ENCODE measurements around the gene MESP1. TPM values are rescaled to one million over a fixed set of nuclear protein-coding genes. Genes with fewer than 3 reads are reported as not detected.

The MESP1 gene
- total and polyA plus RNA-seq, 10 donors, result 0.19 to 1.2 (median 0.61) TPM

DNA sequence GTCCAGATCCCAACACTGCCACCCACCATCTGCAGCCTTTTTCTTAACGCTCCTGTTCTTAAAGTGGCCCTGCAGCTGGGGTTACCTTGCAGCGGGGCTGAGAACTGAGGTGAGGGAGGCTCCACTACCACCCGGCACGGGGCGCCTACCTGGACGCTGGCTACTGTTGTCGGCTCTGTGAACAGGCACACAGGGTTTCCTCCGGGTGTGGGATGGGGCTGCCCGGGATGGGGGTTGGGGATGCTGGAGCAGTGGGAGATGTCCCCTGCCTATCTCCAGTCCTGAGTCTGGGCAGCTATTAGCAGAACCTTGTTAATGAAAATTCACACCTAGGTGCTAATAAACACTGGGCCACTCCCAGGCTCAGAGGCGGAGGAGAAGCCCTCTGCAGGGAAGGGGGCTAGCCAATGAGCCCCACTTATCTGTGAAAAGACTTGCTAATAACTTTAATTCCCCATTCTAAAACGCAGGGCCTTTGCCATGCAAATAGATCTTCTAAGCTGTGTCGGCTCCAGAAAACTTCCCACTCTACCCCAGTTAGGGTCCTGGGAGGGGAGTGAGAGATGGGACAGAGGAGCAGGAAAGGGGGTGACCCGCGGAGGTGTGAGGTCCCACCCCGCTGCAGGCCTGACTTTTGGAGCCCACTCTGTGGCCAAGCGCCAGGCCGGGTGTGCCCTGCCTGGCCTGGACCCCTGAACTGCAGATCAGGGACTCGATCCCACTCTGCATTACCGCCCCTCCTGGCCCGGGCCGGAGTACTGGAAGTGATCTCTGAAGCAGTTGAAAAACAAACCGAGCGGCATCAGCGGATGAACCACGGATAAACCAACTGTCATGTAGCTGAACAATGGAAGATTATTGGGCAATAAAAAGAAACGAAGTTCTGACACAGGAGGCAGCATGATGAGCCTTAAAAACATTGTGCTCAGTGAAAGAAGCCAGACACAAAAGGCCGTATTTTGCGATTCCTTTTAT is 3.1 kb downstream of the MESP1 start:
- no peak for DNase-seq
- 67 to 75% (median 72%) methylated on average over 23 to 28 of the region's 28 CpGs for WGBS, 5 donors

DNA sequence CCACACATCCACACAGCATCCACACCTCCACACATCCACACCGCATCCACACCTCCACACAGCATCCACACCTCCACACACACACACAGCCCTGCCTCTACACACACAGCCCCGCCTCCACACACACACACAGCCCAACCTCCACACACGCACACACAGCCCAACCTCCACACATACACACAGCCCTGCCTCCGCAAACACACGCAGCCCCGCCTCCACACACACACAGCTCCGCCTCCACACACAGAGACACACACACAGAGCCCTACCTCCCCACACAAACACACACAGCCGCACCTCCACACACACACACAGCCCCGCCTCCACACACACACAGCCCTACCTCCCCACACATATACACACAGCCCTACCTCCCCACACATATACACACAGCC is 4.7 kb downstream of the MESP1 start:
- Histone ChIP-seq H3K4me1 (peaks cover 3 to 19% (median 14%) of the 10 kb centered on the region in 6 donors), H3K9me3 (no peaks in the 10 kb centered on the region), H3K36me3 (no peaks in the 10 kb centered on the region), H3K27ac (no peak overlapping the region), H3K4me3 (no peak overlapping the region), H3K27me3 (replicated peaks in 1 of 7) (peaks cover 0 to 49% (median 7%) of the 10 kb centered on the region in 7 donors)
- intact Hi-C loops (cut with DNase I; ENCODE audit: low total_unique reads), result no loop called here
- WGBS, 5 donors, result 83 to 89% (median 87%) methylated on average over 9 of the region's 9 CpGs
- no peak for TF ChIP-seq POLR2A (IDR thresholded peaks at IDR 0.05)
- TF ChIP-seq, protein P1, sequence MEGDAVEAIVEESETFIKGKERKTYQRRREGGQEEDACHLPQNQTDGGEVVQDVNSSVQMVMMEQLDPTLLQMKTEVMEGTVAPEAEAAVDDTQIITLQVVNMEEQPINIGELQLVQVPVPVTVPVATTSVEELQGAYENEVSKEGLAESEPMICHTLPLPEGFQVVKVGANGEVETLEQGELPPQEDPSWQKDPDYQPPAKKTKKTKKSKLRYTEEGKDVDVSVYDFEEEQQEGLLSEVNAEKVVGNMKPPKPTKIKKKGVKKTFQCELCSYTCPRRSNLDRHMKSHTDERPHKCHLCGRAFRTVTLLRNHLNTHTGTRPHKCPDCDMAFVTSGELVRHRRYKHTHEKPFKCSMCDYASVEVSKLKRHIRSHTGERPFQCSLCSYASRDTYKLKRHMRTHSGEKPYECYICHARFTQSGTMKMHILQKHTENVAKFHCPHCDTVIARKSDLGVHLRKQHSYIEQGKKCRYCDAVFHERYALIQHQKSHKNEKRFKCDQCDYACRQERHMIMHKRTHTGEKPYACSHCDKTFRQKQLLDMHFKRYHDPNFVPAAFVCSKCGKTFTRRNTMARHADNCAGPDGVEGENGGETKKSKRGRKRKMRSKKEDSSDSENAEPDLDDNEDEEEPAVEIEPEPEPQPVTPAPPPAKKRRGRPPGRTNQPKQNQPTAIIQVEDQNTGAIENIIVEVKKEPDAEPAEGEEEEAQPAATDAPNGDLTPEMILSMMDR (IDR thresholded peaks at IDR 0.05 in 8 of 11, conservative IDR thresholded peaks at IDR 0.05 in 3 of 11), result no peak
- TF ChIP-seq POLR2AphosphoS5 (IDR thresholded peaks at IDR 0.05), result no peak
- DNase-seq, result no peak

More for the DNA sequence above, 3.1 kb downstream of the MESP1 start:
- Histone ChIP-seq H3K4me1 (peaks cover 3 to 23% (median 16%) of the 10 kb centered on the region in 6 donors), H3K36me3 (no peaks in the 10 kb centered on the region), H3K27me3 (replicated peaks in 1 of 7) (peaks cover 0 to 49% (median 7%) of the 10 kb centered on the region in 7 donors), H3K27ac (no peak overlapping the region), H3K9me3 (no peaks in the 10 kb centered on the region), H3K4me3 (no peak overlapping the region)
- TF ChIP-seq, protein P1 (IDR thresholded peaks at IDR 0.05 in 8 of 11, conservative IDR thresholded peaks at IDR 0.05 in 3 of 11), result no peak
- TF ChIP-seq POLR2A (IDR thresholded peaks at IDR 0.05) (no peak), POLR2AphosphoS5 (IDR thresholded peaks at IDR 0.05) (no peak)
- intact Hi-C loops (cut with DNase I; ENCODE audit: low total_unique reads), result no loop called here

DNA sequence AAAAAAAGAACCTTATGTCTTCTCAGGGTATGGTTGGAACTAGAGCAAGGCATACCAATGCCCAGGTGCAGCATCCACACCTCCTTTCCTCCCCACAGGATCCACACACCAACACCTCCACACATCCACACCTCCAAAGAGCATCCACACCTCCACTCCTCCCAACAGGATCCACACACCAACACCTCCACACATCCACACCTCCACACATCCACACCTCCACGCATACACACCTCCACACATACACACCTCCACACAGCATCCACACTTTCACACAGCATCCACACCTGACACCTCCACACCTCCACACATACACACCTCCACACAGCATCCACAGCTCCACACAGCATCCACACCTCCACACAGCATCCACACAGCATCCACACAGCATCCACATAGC is 5.3 kb downstream of the MESP1 start:
- H3K4me3 ChIP-seq, result no peak overlapping the region
- H3K27ac ChIP-seq, result no peak overlapping the region
- intact Hi-C loops (cut with DNase I; ENCODE audit: low total_unique reads), result no loop called here
- H3K27me3 ChIP-seq (replicated peaks in 1 of 7), result peaks cover 0 to 49% (median 7%) of the 10 kb centered on the region in 7 donors
- H3K4me1 ChIP-seq, result peaks cover 3 to 13% (median 10%) of the 10 kb centered on the region in 6 donors
- H3K36me3 ChIP-seq, result no peaks in the 10 kb centered on the region
- H3K9me3 ChIP-seq, result no peaks in the 10 kb centered on the region
- DNase-seq, result no peak
- TF ChIP-seq POLR2AphosphoS5 (IDR thresholded peaks at IDR 0.05) (no peak), POLR2A (IDR thresholded peaks at IDR 0.05) (no peak)
- TF ChIP-seq, protein P1 (IDR thresholded peaks at IDR 0.05 in 8 of 11, conservative IDR thresholded peaks at IDR 0.05 in 3 of 11), result no peak
- 14 to 85% (median 71%) methylated on average over 1 of the region's 1 CpG for WGBS, 5 donors

DNA sequence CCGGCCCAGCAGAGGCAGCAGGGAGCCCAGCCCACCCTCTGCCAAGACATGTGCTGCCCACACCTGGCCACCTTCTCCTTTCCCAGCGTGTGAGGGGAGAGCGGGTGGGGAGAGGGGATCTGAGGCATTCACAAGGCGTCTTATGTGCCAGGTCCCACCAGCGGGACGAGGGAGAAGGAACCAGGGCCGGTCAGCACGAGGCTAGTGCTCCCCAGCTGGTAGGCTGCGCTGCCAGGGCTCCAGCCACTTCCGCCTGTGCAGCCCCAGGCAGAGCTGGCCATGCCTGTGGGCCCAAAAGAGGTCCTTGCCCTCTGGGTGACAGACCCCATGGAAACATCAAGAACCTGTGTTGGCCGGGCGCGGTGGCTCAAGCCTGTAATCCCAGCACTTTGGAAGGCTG is 5.9 kb downstream of the MESP1 start:
- Histone ChIP-seq H3K36me3 (no peaks in the 10 kb centered on the region), H3K4me1 (peaks cover 3 to 11% (median 7%) of the 10 kb centered on the region in 6 donors), H3K27me3 (replicated peaks in 1 of 7) (peaks cover 0 to 44% (median 4%) of the 10 kb centered on the region in 7 donors), H3K9me3 (no peaks in the 10 kb centered on the region), H3K4me3 (no peak overlapping the region), H3K27ac (no peak overlapping the region)
- intact Hi-C loops (cut with DNase I; ENCODE audit: low total_unique reads), result no loop called here
- 79 to 86% (median 85%) methylated on average over 11 to 13 of the region's 13 CpGs for WGBS, 5 donors
- TF ChIP-seq POLR2AphosphoS5 (IDR thresholded peaks at IDR 0.05) (no peak), POLR2A (IDR thresholded peaks at IDR 0.05) (no peak)
- TF ChIP-seq, protein P1 (IDR thresholded peaks at IDR 0.05 in 8 of 11, conservative IDR thresholded peaks at IDR 0.05 in 3 of 11), result no peak
- DNase-seq, result no peak

Data from spleen (tissue), 11 donors.